C4-2B (cell line): ENCODE measurements around the gene LY86.

ENCODE experiments used
- H3K27ac ChIP-seq: fragments of 450-650 bp; 2 replicates; pipeline ENCODE4 v1.5.1; 2017
- CTCF ChIP-seq: fragments of 450-650 bp; conservative IDR thresholded peaks from 2 replicates; pipeline ENCODE4 v1.5.1; 2017; ENCODE audit warnings: mild to moderate bottlenecking
- ZFX ChIP-seq: fragments of 450-650 bp; IDR thresholded peaks from 2 replicates; pipeline ENCODE4 v1.6.1; 2017

The LY86 gene

GRCh38 chr6:6584310-6585002, 4.1 kb upstream of the LY86 start:
- no peak overlapping the region for H3K27ac ChIP-seq
- TF ChIP-seq ZFX: no peak
- no peak; the same call in 1 of the 2 replicates for TF ChIP-seq CTCF

GRCh38 chr6:6585003-6585311, 3.6 kb upstream of the LY86 start:
- TF ChIP-seq ZFX: no peak
- no peak for TF ChIP-seq CTCF
- no peak overlapping the region for H3K27ac ChIP-seq

GRCh38 chr6:6586167-6586566, 2.4 kb upstream of the LY86 start:
- TF ChIP-seq CTCF (no peak), ZFX (no peak)
- H3K27ac ChIP-seq: no peak overlapping the region

- TF ChIP-seq ZFX (no peak), CTCF (no peak)
- H3K27ac ChIP-seq: no peak overlapping the region
These were observed 1.6 kb upstream of the LY86 start for GRCh38 chr6:6586671-6587526.

- no peak overlapping the region for H3K27ac ChIP-seq
- TF ChIP-seq CTCF: no peak
- no peak for TF ChIP-seq ZFX
These were observed 840 bp upstream of the LY86 start for GRCh38 chr6:6587696-6588063.

- TF ChIP-seq ZFX (no peak), CTCF (no peak)
- H3K27ac ChIP-seq: no peak overlapping the region
These were observed 597 bp downstream of the LY86 start for GRCh38 chr6:6588924-6589709.

- H3K27ac ChIP-seq: no peak overlapping the region
- TF ChIP-seq ZFX: no peak
These were observed 2.0 kb downstream of the LY86 start for GRCh38 chr6:6590530-6590929.
